GM18868 (cell line): ENCODE results near the gene TRPM6.
"Not testable (repeated sequence)": the region's sequence is repeated elsewhere in the genome, so short reads cannot be mapped to it uniquely, and the experiment has no call there.

ENCODE experiments used
- ATAC-seq: cut with Tn5 transposase; IDR thresholded peaks from one replicate; pipeline ENCODE4 v1.9.1; 2021; ENCODE audit warnings: mild to moderate bottlenecking, moderate library complexity; ENCODE audit not compliant: unreplicated experiment

The TRPM6 gene

DNA sequence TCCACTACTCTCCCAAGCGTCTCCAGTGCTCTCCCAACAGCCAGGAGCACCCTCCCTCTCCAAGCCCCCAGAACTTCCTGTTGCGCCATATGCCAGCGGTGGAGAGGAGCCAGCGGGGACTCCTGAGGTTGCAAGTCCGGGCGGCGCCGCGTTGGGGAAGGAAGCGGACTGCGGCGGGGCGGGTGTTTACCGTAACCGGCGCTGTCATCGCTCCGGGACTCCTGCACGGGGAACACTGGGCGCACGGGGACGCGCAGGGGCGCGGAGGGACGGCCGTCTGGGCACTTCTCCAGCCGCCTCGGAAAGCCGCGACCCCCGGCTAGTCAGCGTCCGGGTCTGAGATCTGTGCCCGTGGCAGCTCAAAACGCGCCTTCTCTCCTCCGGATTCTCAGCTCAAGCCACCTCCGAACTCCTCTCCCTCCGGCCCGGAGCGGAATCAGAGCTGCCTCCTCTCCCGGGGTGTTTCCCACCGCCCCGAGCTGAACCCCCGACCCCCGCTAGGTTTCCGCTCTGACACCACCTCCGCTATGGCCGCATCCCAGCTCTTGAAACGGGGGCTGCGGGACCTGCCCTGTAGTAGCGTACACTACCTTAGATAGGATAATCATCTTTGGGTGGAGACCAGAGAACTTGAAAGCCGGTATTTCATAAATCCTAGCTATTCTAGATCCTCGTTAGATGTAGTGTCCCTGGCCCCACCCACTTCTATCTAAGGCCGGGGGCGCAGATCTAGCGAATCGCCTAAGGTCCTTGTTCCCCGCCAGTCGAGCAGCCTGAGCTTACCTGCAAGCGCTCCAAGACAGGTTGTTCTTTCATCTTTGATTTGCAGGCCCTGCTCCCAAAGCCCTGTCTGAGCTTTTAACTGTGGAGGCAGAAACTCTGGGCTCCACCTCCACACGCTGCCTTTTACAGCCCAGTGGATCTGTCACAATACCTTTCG lies at the start of gene TRPM6:
Gene TRPM6, minus strand, starts transcription at position 881 of the 940 bp plus-strand sequence. Its CDS starts 65 bp downstream, at position 816.
- ATAC-seq: no peak

DNA sequence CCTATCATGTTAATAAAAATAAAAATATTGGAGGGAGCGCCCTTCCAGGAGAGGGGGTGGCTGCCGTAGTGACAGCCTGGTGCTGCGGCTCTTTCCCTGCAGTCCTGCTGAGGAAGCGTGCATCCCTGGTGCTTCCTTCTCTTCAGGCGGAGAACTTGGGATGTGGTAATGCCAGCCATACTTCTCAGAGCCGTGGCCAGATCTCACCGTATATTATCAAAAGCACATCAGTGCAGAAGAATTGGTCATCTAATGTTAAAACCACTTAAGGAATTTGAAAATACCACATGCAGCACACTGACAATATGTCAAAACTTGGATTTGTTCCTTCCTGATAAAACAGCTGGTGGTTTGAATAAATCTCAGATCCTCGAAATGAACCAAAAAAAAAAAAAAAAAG lies 47.3 kb upstream of the TRPM6 start:
- ATAC-seq: no peak

GRCh38 chr9:74921737-74922136 lies 34.0 kb upstream of the TRPM6 start:
- ATAC-seq: no peak

GRCh38 chr9:74920944-74921626 lies 33.4 kb upstream of the TRPM6 start:
- ATAC-seq: no peak

GRCh38 chr9:74910036-74910435 lies 22.3 kb upstream of the TRPM6 start:
- ATAC-seq: no peak

DNA sequence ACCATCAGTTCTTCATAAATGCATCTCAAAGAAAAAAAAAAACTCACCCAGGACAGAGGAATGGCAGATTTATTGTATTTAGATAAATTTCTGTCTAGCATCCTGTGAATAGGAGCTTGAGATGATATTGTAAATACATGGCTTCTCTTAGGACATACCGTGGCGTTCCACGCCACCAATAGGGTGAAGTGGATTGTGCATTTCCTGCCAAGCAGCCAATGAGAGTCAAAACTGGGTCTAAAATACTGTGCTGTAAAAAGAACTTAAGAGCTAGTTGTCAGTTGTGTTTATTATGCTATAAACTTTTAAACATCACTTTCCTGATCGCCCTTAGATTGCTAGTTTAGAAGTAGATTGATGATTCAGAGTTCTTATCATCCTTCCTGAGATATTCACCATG lies 20.9 kb upstream of the TRPM6 start:
- no peak for ATAC-seq

GRCh38 chr9:74907085-74907484 lies 19.4 kb upstream of the TRPM6 start:
- ATAC-seq: no peak

- ATAC-seq: no peak
These were observed 13.3 kb upstream of the TRPM6 start for GRCh38 chr9:74901001-74901400.

DNA sequence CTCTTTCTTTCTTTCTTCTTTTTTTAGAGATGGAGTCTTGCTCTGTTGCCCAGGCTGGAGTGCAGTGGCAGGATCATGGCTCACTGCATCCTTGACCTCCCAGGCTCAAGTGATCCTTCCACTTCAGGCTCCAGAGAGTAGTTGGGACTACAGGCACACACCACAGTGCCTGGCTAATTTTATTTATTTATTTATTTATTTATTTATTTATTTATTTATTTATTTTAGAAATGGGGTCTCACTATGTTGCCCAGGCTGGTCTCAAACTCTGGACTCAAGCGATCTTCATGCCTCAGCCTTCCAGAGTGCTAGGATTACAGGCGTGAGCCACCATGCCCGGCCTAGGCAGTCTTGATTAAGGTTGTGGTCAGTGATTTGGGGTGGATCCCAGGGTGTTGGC lies 728 bp upstream of the TRPM6 start:
- not testable (repeated sequence) for ATAC-seq

GRCh38 chr9:74887981-74888370 lies 255 bp upstream of the TRPM6 start:
- no peak for ATAC-seq

DNA sequence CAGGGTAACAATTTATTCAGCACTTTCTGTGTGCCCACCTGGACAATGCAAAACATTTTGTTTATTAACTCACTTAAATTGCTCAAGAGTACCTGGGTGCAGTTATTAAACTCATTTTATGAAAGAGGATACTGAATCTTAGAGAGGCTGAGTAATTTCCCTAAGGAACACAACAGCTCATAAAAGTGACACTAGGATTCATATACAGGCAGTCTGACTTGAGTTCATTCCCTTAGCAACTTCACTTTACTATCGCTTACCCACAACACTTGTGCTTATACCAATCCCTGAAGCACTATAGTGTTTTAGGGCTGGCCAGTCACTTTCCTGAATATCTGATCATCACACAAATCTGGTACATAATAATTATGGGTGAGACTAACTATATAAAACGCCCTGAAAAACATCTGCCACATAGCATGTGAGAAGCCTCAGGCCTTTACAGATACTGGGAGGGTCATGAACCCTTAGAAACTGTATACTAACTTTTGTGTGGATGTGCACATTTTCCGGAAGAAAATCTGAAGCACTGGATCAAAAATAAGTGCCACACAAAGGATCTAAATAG lies 11.3 kb downstream of the TRPM6 start:
- ATAC-seq: no peak

GRCh38 chr9:74875656-74876055 lies 12.1 kb downstream of the TRPM6 start:
- no peak for ATAC-seq

GRCh38 chr9:74874220-74874619 lies 13.5 kb downstream of the TRPM6 start:
- no peak for ATAC-seq

DNA sequence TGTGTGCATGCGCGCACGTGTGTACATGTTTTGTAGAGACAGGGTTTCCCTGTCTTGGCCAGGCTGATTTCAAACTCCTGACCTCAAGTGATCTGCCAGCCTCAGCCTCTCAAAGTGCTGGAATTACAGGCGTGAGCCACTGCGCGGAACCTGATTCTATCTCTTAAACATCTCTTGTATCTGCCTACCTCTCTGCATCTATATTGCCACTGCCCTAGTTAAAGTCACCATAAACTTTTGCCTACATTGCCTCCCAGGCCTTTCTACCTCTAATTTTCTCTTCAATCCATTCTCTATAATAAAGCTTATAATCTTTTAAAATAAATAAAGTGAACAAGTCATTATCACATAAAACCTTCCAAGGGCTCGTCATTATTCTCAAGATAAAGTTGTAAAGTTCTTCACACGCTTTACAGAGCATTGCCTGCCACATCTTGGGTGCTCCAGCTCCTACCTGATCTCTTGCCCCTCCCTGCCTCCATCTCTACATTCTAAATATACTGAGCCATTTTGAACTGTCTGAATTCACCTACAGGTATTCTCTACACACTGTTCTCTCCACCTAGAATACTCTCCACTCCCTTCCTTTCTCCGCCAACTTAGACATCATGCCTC lies 15.0 kb downstream of the TRPM6 start:
- ATAC-seq: no peak

DNA sequence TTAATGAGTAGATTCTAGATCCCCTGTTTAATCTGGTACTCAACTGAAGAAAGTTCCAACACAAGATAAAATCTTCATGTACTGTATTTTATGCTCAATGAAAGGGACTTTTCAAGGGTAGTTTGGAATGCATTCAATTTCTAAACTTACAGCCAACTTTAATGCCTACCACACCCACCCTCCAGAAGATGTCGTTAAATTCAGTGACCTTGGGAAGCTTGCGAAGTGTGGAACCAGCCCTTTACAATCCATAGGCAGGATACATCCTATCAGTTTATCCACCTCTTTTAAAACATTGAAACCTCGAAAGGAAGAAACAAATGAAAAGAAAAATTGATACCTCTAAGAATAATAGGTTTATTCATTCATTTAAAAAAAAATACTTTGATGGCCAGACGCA lies 20.2 kb downstream of the TRPM6 start:
- ATAC-seq: no peak

DNA sequence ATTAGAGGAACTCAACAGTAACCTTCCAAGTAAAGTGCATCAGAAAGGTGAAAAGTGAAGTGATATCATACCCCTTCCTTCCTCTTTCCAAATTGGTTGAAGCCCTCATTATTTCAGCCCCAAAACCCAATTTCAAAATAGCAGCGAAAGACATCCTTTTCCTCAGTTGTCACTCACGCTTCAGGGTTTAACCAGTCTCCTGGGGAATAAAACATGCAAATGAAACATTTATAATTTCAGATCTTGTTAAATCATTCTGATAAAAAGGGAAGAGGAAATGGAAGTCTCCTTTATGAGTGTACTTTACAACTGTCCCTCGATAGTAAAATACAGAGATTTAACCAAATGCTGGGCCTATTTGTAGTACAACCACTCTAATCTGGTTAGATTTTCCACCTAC lies 22.5 kb downstream of the TRPM6 start:
- ATAC-seq: no peak

DNA sequence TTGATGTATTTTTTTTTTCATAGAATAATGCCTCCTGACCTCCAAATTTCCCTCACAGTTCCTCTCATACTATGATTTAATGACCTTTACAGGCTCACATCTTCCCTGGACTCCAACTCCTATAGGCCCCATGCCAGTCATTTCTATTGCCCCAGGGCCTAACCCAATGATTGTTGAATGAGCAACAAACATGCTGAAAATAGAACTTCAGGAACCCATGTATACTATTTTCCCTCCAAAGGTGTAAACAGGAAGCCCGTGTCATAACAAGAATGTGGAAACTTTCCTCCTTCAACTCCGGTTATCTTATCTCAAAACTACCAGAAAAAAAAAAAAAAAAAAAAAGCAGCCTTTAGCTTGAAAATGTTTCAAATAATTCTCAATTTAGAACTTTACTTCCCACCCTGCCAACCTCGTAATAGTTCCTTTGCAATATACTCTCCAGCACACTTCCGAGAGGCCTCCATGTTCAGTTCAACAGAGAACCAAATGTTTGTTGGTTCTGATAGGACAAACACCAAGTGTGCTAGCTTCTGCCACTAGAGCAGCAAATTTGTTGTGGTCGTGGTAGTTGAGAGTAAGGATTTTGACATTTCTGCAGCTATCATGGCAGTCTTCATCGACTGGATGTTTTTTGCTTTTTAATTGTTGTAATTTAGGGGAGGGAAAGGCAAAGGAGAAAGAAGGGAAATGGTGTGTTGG lies 25.8 kb downstream of the TRPM6 start:
- no peak for ATAC-seq

GRCh38 chr9:74861071-74861470 lies 26.6 kb downstream of the TRPM6 start:
- ATAC-seq: no peak

DNA sequence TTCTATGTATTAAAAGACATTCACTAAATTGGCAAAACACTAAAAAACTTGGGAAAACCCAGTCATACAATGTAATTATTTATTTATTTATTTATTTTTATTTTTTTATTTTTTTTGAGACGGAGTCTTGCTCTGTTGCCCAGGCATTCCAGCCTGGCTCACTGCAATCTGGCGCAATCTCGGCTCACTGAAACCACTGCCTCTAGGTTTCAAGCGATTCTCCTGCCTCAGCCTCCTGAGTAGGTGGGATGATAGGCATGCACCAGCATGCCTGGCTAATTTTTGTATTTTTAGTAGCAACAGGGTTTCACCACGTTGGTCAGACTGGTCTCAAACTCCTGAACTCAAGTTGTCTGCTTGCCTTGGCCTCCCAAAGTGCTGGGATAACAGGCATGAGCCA lies 27.5 kb downstream of the TRPM6 start:
- ATAC-seq: not testable (repeated sequence)

DNA sequence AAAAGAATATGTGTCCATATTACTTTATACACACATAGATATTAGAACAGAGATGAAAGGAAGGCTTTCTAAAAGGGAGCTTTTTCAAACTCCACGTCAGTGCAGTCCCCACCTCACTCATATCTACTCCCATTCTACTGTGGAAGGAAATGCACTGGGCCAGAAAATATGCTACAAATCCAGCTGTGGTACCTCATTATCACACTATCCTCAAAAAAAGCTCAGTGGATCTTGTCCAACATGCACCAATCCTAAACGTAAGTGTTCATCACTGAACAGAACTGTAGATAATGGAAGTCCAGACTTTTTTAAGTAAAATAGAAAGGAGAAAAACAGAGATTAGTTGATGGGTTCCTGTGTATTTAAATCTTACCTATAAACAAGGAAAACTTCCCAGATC lies 27.9 kb downstream of the TRPM6 start:
- ATAC-seq: no peak
